ENCODE measurements around the gene GRN.

DNA sequence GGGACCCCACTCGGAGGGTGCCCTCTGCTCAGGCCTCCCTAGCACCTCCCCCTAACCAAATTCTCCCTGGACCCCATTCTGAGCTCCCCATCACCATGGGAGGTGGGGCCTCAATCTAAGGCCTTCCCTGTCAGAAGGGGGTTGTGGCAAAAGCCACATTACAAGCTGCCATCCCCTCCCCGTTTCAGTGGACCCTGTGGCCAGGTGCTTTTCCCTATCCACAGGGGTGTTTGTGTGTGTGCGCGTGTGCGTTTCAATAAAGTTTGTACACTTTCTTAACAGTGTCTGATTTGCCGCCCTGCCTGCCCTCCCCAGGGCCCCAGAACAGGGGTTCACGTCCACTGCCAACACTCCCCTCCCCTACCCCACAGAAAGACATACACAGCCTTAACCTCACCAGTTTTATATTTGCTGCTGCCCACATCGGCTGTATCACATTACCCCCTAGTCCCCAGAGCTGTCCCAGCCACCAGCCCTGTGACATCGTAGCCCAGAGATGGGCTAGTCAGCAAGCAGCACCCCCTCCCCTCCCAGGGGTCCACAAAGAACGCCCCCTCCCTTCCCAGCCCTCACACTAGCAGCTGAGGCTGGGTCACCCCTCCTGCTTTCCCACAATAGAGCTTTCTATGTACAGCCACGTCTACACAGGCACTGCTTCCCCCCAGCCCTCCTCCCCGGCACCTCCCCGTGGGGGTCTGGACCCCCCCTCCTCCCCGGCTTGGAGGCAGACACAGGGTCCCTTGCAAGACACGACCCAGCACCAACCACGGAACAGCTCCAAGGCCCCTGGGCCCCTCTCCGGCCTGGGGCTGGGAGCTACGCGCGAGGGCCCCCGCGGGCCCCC is 7.9 kb downstream of the GRN start:
- TF ChIP-seq, protein P1, sequence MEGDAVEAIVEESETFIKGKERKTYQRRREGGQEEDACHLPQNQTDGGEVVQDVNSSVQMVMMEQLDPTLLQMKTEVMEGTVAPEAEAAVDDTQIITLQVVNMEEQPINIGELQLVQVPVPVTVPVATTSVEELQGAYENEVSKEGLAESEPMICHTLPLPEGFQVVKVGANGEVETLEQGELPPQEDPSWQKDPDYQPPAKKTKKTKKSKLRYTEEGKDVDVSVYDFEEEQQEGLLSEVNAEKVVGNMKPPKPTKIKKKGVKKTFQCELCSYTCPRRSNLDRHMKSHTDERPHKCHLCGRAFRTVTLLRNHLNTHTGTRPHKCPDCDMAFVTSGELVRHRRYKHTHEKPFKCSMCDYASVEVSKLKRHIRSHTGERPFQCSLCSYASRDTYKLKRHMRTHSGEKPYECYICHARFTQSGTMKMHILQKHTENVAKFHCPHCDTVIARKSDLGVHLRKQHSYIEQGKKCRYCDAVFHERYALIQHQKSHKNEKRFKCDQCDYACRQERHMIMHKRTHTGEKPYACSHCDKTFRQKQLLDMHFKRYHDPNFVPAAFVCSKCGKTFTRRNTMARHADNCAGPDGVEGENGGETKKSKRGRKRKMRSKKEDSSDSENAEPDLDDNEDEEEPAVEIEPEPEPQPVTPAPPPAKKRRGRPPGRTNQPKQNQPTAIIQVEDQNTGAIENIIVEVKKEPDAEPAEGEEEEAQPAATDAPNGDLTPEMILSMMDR (IDR thresholded peaks at IDR 0.05; ENCODE audit: insufficient read depth, low read depth, low read length): no peak
- no peak for TF ChIP-seq EZH2 (IDR thresholded peaks at IDR 0.05; ENCODE audit: insufficient read depth, low read length)

Data from astrocyte (in vitro differentiated cells and primary cell).